ENCODE results near the gene CEP57L1. TPM values are rescaled to one million over a fixed set of nuclear protein-coding genes. Genes with fewer than 3 reads are reported as not detected.
"Not testable (repeated sequence)": the region's sequence is repeated elsewhere in the genome, so short reads cannot be mapped to it uniquely, and the experiment has no call there.

The CEP57L1 gene
- total and polyA plus RNA-seq, 2 experiments from 2014 or later: 14.5 to 15.8 TPM

- no peak overlapping the region for H3K27ac ChIP-seq
- peaks cover 3% of the 10 kb centered on the region for H3K36me3 ChIP-seq
- H3K4me1 ChIP-seq (ENCODE audit: low read depth): peaks cover 10% of the 10 kb centered on the region
- no peak for TF ChIP-seq CTCF (IDR thresholded peaks at IDR 0.05; ENCODE audit: low read depth, low read length)
- no peak overlapping the region for H3K4me3 ChIP-seq
- no peaks in the 10 kb centered on the region for H3K27me3 ChIP-seq
- no peaks in the 10 kb centered on the region for H3K9me3 ChIP-seq (ENCODE audit: low read depth)
- no peak for DNase-seq (ENCODE audit: low read depth in 1 of 2, low spot score in 1 of 2)
These were observed 2.4 kb downstream of the CEP57L1 start for GRCh38 chr6:109097661-109098060.

- H3K36me3 ChIP-seq: peaks cover 7% of the 10 kb centered on the region
These were observed 7.5 kb downstream of the CEP57L1 start for GRCh38 chr6:109102762-109103161.

GRCh38 chr6:109103942-109104341 is 8.6 kb downstream of the CEP57L1 start:
- DNase-seq (ENCODE audit: low read depth in 1 of 2, low spot score in 1 of 2): peak in 1 of 2 donors; percentile 12
- Histone ChIP-seq H3K27ac (no peak overlapping the region), H3K36me3 (peaks cover 7% of the 10 kb centered on the region), H3K4me3 (no peak overlapping the region), H3K4me1 (ENCODE audit: low read depth) (peaks cover 7% of the 10 kb centered on the region), H3K27me3 (no peaks in the 10 kb centered on the region), H3K9me3 (ENCODE audit: low read depth) (no peaks in the 10 kb centered on the region)
- TF ChIP-seq CTCF (IDR thresholded peaks at IDR 0.05; ENCODE audit: low read depth, low read length): no peak

More at GRCh38 chr6:109102762-109103161, 7.5 kb downstream of the CEP57L1 start:
- no peak overlapping the region for H3K27ac ChIP-seq
- no peak for TF ChIP-seq CTCF (IDR thresholded peaks at IDR 0.05; ENCODE audit: low read depth, low read length)
- H3K4me3 ChIP-seq: no peak overlapping the region
- H3K4me1 ChIP-seq (ENCODE audit: low read depth): peaks cover 7% of the 10 kb centered on the region
- no peaks in the 10 kb centered on the region for H3K27me3 ChIP-seq
- H3K9me3 ChIP-seq (ENCODE audit: low read depth): no peaks in the 10 kb centered on the region
- DNase-seq (ENCODE audit: low read depth in 1 of 2, low spot score in 1 of 2): no peak

GRCh38 chr6:109104512-109104911 is 9.2 kb downstream of the CEP57L1 start:
- no peak for DNase-seq (ENCODE audit: low read depth in 1 of 2, low spot score in 1 of 2)
- Histone ChIP-seq H3K27ac (no peak overlapping the region), H3K27me3 (no peaks in the 10 kb centered on the region), H3K4me1 (ENCODE audit: low read depth) (peaks cover 7% of the 10 kb centered on the region), H3K9me3 (ENCODE audit: low read depth) (no peaks in the 10 kb centered on the region), H3K36me3 (peaks cover 7% of the 10 kb centered on the region), H3K4me3 (no peak overlapping the region)
- no peak for TF ChIP-seq CTCF (IDR thresholded peaks at IDR 0.05; ENCODE audit: low read depth, low read length)

- Histone ChIP-seq H3K36me3 (peaks cover 4% of the 10 kb centered on the region), H3K4me1 (ENCODE audit: low read depth) (peaks cover 7% of the 10 kb centered on the region), H3K27me3 (no peaks in the 10 kb centered on the region), H3K9me3 (ENCODE audit: low read depth) (no peaks in the 10 kb centered on the region), H3K27ac (no peak overlapping the region), H3K4me3 (no peak overlapping the region)
- no peak for DNase-seq (ENCODE audit: low read depth in 1 of 2, low spot score in 1 of 2)
- TF ChIP-seq CTCF (IDR thresholded peaks at IDR 0.05; ENCODE audit: low read depth, low read length): no peak
These were observed 10.4 kb downstream of the CEP57L1 start for GRCh38 chr6:109105681-109106080.

- H3K9me3 ChIP-seq (ENCODE audit: low read depth); DNase-seq (ENCODE audit: low read depth in 1 of 2, low spot score in 1 of 2); H3K27ac ChIP-seq; H3K36me3 ChIP-seq; H3K27me3 ChIP-seq; H3K4me3 ChIP-seq; H3K4me1 ChIP-seq (ENCODE audit: low read depth): not testable (repeated sequence)
These were observed 14.4 kb downstream of the CEP57L1 start for GRCh38 chr6:109109663-109110062.

GRCh38 chr6:109112663-109113062 is 17.4 kb downstream of the CEP57L1 start:
- H3K36me3 ChIP-seq; H3K27ac ChIP-seq; DNase-seq (ENCODE audit: low read depth in 1 of 2, low spot score in 1 of 2); H3K27me3 ChIP-seq; H3K4me3 ChIP-seq; H3K4me1 ChIP-seq (ENCODE audit: low read depth); H3K9me3 ChIP-seq (ENCODE audit: low read depth): not testable (repeated sequence)
